H54 (cell line): ENCODE data around the gene CEP57.
"Not testable (repeated sequence)": the region's sequence is repeated elsewhere in the genome, so short reads cannot be mapped to it uniquely, and the experiment has no call there.

ENCODE experiments used
- DNase-seq: peaks from one replicate; pipeline ENCODE4 v3.0.0; 2011; ENCODE audit warnings: low spot score, mixed read lengths; ENCODE audit not compliant: insufficient read length
- FAIRE-seq: peaks from 3 replicates; lab custom pipeline; 2011; peaks lifted over from hg19 to GRCh38; lab: Jason Lieb, UNC
- POLR2A ChIP-seq: IDR thresholded peaks from 2 replicates; pipeline ENCODE4 v1.6.1; 2011; ENCODE audit warnings: low read depth, mild to moderate bottlenecking, low read length

CEP57 gene

GRCh38 chr11:95821640-95822039 is 31.3 kb downstream of the CEP57 start:
- no peak for FAIRE-seq
- no peak for DNase-seq
- no peak for TF ChIP-seq POLR2A

GRCh38 chr11:95827696-95828095 is 37.4 kb downstream of the CEP57 start:
- no peak for DNase-seq
- TF ChIP-seq POLR2A, result no peak
- no peak for FAIRE-seq

- no peak for FAIRE-seq
- DNase-seq, result no peak
These were observed 39.4 kb downstream of the CEP57 start for GRCh38 chr11:95829580-95830259.

GRCh38 chr11:95831198-95831883 is 41.0 kb downstream of the CEP57 start:
- no peak for TF ChIP-seq POLR2A
- FAIRE-seq, result peak; percentile 38
- no peak for DNase-seq

More at GRCh38 chr11:95829580-95830259, 39.4 kb downstream of the CEP57 start:
- TF ChIP-seq POLR2A, result no peak

DNA sequence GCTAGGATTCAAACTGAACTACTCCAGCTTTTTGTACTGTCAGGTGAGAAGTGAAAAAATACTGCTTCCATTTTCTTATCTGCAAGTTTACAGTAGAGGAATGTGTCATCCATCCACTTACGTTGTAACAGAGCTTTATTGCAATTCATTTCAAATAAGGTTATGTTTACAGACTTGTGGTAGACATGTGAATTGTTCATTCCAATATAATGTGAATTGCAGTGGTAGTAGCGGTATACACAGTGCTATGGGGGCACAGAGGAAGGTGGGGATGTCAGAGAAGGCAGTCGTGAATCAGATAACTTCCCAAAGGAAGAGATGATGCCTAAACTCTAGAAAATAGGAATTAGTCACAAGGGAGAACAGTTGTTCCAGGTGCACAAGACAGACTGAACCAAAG is 42.5 kb downstream of the CEP57 start:
- TF ChIP-seq POLR2A, result no peak
- FAIRE-seq (no peak), DNase-seq (no peak)

GRCh38 chr11:95833378-95833777 is 43.1 kb downstream of the CEP57 start:
- no peak for FAIRE-seq
- no peak for TF ChIP-seq POLR2A
- DNase-seq, result no peak

DNA sequence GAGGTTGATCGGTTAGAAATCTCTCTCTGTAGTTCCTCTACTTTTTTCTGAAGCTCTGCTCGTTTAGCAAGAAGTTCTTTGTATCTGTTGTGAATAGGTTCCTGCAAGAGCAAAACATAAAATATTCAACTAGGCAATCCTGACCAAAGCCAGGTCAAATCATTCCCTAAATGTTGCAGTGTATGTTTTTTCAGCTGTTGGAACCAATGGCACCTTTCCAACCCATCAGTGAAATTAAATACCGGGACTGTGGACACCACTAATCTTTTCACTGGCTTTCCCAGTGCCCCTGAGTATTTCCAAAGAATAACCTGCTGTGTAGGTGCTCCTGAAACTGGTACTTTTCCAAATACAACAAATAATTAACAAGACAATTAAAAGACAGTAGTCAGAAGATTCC is 45.1 kb downstream of the CEP57 start:
- FAIRE-seq, result no peak
- no peak for TF ChIP-seq POLR2A
- DNase-seq, result no peak

- no peak for TF ChIP-seq POLR2A
- FAIRE-seq (peak; percentile 95), DNase-seq (no peak)
These were observed 45.6 kb downstream of the CEP57 start for GRCh38 chr11:95835768-95836488.

GRCh38 chr11:95845167-95845566 is 54.9 kb downstream of the CEP57 start:
- no peak for TF ChIP-seq POLR2A
- DNase-seq (no peak), FAIRE-seq (no peak)

- FAIRE-seq (peak; percentile 96), DNase-seq (no peak)
- TF ChIP-seq POLR2A, result no peak
These were observed 59.0 kb downstream of the CEP57 start for GRCh38 chr11:95849087-95849825.

- no peak for FAIRE-seq
- no peak for TF ChIP-seq POLR2A
These were observed 59.8 kb downstream of the CEP57 start for GRCh38 chr11:95850137-95850536.

GRCh38 chr11:95853138-95853537 is 62.8 kb downstream of the CEP57 start:
- DNase-seq, result no peak
- no peak for FAIRE-seq
- TF ChIP-seq POLR2A, result no peak

More at GRCh38 chr11:95850137-95850536, 59.8 kb downstream of the CEP57 start:
- DNase-seq, result no peak

DNA sequence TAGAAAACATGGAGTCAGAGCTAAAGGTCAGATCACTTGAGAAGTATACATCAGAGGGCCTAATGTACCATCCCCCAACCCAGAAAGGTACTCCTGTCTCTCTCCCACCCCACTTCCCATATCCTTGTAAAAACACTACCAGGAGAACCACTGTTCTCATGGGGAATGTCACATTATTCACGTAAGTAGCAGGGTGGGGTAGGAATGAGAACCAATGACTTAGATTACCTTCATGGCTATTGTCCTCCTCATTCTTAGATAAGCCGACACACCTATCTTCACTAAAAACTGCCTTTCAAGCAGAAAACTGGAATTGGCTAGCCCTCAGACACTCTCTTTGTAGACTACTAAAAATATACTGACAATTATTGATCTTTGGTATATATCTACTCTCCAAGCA is 63.6 kb downstream of the CEP57 start:
- no peak for TF ChIP-seq POLR2A
- no peak for FAIRE-seq

DNA sequence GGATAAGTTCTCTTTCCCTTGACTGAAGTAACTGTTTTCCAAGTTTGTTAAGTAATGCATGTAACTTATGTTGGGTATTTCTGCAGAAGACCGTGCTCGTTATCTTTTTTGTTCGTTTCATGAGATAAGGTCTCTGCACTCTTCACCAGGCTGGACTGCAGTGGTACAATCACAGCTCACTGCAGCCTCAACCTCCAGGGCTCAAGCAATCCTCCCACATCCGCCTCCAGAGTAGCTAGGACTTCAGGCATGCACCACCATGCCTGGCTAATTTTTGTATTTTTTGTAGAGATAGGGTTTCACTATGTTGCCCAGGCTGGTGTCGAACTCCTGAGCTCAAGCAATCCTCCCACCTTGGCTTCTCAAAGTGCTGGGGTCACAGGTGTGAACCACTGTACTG is 64.1 kb downstream of the CEP57 start:
- FAIRE-seq, DNase-seq: not testable (repeated sequence)

More for the DNA sequence above, 63.6 kb downstream of the CEP57 start:
- DNase-seq, result no peak

DNA sequence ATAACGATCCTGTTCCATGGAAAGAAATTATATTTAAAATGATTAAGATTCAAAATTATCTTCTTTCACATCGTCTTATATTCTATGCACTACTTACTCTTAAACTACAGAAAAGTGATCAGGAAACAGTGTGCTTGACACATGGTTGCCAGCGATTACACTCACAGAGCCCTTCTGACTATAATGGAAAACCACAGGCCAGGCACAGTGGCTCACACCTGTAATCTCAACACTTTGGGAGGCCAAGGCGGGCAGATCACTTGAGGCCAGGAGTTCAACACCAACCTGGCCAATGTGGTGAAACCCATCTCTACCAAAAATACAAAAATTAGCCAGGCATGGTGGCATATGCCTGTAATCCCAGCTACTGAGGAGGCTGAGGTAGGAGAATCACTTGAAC is 69.7 kb downstream of the CEP57 start:
- DNase-seq, FAIRE-seq: not testable (repeated sequence)
